DMS53 treated with DMSO at 0.1 percent for 48 hours (cell line): ENCODE results near the gene BBS2.
"Not testable (repeated sequence)": the region's sequence is repeated elsewhere in the genome, so short reads cannot be mapped to it uniquely, and the experiment has no call there.

ENCODE experiments used
- DNase-seq: peaks from one replicate; lab custom pipeline; 2025; ENCODE audit not compliant: unreplicated experiment; lab: John Stamatoyannopoulos, UW

Gene BBS2

GRCh38 chr16:56520251-56520577 lies 390 bp upstream of the BBS2 start:
- DNase-seq, result no peak

DNA sequence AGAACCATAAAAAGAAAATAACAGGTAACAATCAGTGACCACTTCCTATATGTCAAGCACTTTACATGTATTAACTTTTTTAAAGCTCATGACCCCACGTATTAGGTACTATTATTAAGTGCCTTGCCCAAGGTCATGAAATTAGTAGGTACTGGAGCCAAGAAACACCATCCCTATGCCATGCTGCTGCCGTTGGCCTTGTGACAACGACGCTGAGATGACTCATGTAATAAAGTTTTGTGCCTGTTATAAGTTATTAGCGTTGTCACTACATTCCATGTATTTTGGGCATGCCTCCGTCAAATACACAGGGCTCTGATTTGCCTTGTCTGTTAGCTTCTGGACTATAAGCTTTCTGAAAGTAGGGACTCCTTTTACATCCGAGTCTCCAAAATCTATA lies 1.4 kb downstream of the BBS2 start:
- DNase-seq, result no peak

DNA sequence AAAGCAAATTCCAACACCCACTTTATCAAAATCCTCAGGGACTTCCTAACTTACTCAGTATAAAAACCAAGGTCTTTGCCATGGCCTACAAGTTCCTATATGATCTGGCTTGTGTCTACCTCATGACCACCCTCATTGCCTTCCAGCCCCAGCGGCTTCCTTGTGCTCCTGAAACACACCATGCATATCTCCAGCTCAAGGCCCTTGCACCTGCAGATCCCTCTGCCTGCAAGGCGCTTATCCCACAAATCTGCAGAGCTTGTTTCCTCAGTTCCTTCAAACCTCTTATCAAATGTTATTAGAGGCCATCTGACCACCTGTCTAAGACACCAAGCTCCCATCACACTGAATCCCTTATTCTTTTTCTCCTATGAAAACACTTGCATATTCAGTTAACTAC lies 2.6 kb downstream of the BBS2 start:
- no peak for DNase-seq

DNA sequence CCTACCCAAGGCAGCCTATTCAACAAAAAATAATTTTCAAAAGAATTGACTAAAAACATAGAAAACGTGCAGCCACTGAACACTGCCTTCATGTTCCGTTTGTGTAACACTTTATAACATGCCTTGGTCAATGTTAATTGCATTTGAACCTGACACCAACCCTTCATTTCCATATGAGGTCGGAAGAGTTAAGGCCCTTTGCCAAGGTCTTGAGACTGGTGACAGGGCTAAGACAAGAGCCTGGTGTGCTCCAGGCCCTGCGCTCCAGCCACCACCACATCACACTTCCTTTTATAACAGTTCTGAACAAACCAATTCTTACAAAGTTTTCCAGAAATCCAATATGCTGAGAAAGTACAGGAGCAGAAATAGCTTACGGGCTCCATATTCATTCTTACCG lies 4.2 kb downstream of the BBS2 start:
- DNase-seq, result no peak

DNA sequence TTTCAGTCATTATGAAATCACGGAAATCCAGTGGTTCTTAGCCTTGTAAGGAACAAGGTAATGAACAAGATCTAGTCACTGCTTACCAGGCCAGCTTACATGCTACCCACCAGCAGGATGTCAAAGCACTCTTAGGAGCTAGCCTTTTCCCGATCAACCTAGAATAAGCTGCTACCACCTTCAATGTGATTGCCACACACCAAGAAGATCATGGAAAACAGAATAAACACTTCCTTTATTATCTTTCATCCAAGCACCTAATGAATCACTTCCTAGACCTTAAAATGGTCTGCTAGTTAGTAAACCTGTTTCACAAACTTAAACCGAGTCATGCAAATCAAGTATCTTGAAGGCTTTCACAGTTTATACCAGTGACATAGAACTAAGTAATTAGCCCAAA lies 5.0 kb downstream of the BBS2 start:
- DNase-seq, result no peak

DNA sequence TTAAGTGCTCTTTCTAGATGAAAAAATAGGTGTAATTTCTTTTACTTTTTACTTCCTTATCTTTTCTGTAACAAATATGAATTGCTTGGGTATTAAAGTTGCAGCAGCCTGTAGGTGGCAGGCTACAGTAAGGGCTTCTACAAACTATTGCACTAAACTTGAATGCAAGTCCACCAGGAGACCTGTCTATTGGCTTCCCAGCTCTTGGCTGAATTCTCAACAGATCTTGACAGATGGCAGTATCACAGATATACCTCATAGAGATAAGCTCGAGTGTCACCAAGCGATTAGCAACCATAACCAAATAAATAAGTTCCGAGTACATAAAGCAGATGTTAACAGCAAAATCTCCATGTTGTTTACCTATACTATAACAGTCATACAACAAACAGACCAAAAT lies 5.9 kb downstream of the BBS2 start:
- DNase-seq, result peak; percentile 85

GRCh38 chr16:56513091-56513490 lies 6.7 kb downstream of the BBS2 start:
- no peak for DNase-seq

DNA sequence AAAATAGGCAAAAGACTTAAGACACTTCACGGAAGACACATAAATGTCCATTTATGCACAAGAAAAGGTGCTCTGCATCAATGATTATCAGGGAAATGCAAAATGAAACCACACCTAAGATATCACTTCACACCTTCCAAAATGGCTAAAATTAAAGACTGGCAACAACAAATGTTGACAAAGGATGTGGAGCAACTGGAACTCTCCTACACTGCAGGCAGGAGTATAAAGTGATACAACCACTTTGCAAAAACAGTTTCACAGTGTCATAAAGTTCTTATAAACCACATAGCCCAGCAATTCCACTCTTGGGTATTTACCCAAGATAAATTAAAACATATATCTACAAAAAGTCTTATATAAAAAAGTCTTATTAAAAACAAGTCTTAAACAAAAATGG lies 7.8 kb downstream of the BBS2 start:
- DNase-seq, result no peak

GRCh38 chr16:56510544-56510943 lies 9.3 kb downstream of the BBS2 start:
- no peak for DNase-seq

DNA sequence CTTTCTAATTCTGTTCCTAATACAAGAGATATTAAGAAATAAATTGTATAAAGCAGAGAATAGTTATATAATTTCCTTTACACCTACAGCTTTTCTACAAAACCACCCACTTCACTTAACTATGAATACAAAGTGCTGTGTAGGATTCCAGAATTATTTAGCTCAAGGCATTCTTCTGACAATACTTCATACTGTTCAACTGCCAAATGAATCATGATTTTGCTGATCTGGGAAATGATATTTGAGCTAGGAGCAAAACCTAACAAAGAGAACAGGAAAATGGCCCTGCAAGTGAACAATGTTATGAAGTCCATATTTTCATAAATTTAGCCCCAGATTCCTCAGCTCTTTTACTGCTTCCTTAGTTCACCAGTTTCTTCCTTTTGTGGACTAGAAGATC lies 12.9 kb downstream of the BBS2 start:
- DNase-seq, result no peak

DNA sequence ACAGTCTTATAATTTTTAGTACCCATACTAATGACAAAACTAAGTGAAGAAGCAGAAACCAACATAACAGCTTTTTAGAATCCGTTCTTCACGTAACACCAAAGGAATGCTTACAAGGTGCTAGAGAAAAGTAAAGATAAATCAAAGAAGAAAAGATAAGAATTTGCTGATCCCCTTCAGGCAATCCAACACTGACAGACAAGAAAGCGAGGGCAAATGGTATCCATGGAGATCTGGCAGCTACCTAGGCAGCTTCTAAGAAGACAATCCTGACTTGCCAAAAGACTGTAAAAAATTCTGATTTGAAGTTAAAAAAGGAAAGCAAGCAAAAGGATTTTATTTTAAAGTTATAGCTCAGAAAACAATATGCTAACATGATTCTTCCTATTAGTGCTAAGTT lies 14.6 kb downstream of the BBS2 start:
- DNase-seq, result no peak

GRCh38 chr16:56493815-56494214 lies 26.0 kb downstream of the BBS2 start:
- DNase-seq, result no peak

DNA sequence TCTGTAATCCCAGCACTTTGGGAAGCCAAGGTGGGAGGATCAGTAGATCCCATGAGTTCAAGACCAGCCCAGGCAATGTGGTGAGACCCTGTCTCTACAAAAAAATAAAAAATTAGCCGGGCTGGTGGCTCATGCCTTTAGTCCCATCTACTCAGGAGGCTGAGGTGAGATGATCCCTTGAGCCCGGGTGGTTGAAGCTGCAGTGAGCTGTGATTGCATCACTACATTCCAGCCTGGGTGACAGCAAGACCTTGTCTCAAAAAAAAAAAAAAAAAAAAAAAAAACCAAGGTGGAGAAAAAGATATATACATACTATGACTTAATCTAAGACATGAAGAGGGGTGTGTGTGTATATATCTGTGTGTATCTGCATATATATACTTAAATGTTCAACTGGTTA lies 26.7 kb downstream of the BBS2 start:
- DNase-seq, result no peak

- no peak for DNase-seq
These were observed 28.1 kb downstream of the BBS2 start for GRCh38 chr16:56491657-56492261.

DNA sequence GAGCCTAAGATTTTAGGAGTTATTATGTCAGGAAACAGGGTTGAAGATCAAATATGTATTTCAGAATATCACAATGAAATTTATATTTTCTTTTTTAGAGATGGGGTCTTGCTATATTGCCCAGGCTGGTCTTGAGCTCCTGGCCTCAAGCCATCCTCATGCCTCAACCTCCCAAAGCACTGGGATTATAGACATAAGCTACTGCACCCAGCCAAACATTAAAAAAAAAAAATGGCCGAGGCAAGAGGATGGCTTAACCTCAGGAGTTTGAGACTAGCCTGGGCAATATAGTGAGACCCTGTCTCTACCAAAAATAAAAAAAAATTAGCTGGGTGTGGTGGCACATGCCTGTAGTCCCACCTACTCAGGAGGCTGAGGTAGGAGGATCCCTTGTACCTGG lies 31.0 kb downstream of the BBS2 start:
- not testable (repeated sequence) for DNase-seq

GRCh38 chr16:56488035-56488434 lies 31.8 kb downstream of the BBS2 start:
- no peak for DNase-seq

DNA sequence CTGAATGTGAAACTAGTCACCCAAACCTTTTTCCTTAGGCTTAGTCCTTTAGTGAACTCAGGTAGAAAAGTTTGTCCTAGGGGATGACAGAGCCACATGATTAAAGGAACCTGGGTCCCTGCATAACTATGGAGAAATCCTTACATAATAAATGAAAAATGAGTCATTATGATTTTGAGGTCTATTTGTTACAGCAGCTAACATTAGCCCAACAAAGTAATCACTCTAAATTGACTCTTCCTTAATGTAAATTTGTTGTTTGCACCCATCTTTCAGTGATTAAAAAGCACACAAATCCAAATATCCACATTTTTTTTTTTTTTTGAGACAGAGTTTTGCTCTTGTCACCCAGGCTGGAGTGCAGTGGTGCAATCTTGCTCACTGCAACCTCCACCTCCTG lies 36.4 kb downstream of the BBS2 start:
- DNase-seq, result no peak

- DNase-seq, result no peak
These were observed 37.1 kb downstream of the BBS2 start for GRCh38 chr16:56482683-56483236.

GRCh38 chr16:56481468-56482122 lies 38.2 kb downstream of the BBS2 start:
- peak; percentile 62 for DNase-seq

- DNase-seq, result no peak
These were observed 38.9 kb downstream of the BBS2 start for GRCh38 chr16:56480776-56481467.

- no peak for DNase-seq
These were observed 40.4 kb downstream of the BBS2 start for GRCh38 chr16:56479469-56479868.

DNA sequence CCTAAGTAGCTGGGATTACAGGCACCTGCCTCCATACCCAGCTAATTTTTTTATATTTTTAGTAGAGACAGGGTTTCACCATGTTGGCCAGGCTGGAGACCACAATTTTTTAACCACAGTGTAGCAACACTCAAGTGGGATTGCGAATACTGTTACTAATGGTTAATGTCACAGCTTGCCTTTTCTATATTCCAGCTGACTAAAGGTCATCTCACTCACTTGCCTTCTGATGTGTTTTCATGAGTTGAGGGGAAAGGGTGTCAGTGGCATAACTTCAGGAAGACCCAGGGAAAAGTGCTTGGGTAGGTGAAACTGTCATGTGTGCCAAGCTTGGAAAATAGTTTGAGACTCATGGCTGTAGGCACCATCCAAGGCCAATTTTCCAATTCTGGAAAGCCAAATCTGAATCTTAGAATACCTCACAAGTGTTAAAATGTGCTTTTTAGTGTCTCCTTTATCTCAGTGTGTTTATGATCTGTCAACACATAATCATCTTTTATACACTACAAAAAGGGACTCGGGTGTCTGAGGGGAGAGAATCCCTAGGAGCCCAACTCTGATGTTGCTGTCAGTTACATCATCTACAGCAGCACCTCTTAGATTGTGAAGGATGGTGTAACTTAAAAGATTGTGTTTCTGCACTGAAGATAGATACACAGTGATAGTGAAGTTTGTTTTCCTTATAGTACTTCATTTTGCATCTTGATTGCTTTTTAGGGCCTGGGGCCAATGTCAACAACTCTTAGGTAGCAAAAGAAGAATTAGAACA lies 41.4 kb downstream of the BBS2 start:
- DNase-seq, result no peak
